ENCODE results near the gene CAMK4.
A peak's percentile ranks its signal among the peaks of the same experiment; 100 is the strongest.

The CAMK4 gene

DNA sequence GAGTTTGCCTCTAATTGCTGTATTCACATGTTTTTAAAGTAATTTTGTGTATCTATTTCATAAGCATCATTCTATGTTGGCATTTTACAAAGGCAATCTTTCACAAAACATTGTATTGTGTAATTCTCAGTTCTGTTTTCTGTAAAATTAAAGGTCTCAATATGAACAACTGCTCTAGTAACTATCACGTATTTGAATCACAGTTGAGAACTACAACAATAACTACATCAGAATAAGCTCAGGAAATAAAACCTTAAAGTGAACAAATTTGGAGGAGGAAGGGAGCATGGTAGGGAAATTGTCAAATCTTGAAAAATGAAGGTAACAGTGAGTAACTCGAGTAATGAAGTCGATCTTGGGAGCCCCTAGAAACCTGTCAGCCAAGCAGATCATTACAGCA lies 22.5 kb upstream of the CAMK4 start:
- Histone ChIP-seq H3K79me2 (ENCODE audit: low read length) (no peaks in the 10 kb centered on the region), H3K9me3 (ENCODE audit: insufficient read depth, low read length) (no peaks in the 10 kb centered on the region), H3K36me3 (replicated peaks; ENCODE audit: low read depth, low read length) (no peaks in the 10 kb centered on the region), H3K4me3 (ENCODE audit: low read length) (peak overlapping the region; percentile 71), H3K9ac (ENCODE audit: low read length) (peak overlapping the region; percentile 28; the same call in 1 of the 2 replicates), H3K4me1 (ENCODE audit: low read length) (peaks cover 31% of the 10 kb centered on the region), H3K27me3 (ENCODE audit: low read depth, low read length) (no peaks in the 10 kb centered on the region), H3K27ac (ENCODE audit: low read length) (peak overlapping the region; percentile 15; the same call in 1 of the 2 replicates), H2AFZ (ENCODE audit: low read depth, low read length) (no peak overlapping the region), H3K4me2 (ENCODE audit: low read length) (peak overlapping the region; percentile 89), H4K20me1 (ENCODE audit: insufficient read depth, low read length) (no peaks in the 10 kb centered on the region)
- no peak for TF ChIP-seq EZH2phosphoT487 (IDR thresholded peaks at IDR 0.05; ENCODE audit: low read depth)
- TF ChIP-seq, protein P1, sequence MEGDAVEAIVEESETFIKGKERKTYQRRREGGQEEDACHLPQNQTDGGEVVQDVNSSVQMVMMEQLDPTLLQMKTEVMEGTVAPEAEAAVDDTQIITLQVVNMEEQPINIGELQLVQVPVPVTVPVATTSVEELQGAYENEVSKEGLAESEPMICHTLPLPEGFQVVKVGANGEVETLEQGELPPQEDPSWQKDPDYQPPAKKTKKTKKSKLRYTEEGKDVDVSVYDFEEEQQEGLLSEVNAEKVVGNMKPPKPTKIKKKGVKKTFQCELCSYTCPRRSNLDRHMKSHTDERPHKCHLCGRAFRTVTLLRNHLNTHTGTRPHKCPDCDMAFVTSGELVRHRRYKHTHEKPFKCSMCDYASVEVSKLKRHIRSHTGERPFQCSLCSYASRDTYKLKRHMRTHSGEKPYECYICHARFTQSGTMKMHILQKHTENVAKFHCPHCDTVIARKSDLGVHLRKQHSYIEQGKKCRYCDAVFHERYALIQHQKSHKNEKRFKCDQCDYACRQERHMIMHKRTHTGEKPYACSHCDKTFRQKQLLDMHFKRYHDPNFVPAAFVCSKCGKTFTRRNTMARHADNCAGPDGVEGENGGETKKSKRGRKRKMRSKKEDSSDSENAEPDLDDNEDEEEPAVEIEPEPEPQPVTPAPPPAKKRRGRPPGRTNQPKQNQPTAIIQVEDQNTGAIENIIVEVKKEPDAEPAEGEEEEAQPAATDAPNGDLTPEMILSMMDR (IDR thresholded peaks at IDR 0.05; ENCODE audit: low read depth, low read length) = no peak

DNA sequence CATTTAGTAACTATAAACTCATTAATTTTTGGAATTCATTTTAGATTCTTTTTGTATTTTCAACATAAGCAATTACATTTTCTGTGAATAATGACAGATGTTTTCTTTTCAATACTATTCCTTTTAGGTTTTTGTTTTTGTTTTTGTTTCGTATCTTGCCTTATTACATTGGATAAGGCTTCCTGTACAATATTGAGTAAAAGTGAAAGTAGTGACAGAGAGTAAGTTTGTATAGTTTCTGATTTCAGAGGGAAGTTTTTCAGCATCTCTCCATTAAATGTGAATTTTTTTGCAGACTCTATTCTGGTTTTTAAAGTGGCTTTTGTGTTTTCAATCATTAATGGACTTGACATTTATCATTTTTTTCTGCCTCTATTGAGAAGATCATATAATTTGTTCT lies 12.8 kb upstream of the CAMK4 start:
- Histone ChIP-seq H3K27ac (ENCODE audit: low read length) (peak overlapping the region; percentile 15; the same call in 1 of the 2 replicates), H2AFZ (ENCODE audit: low read depth, low read length) (no peak overlapping the region), H4K20me1 (ENCODE audit: insufficient read depth, low read length) (no peaks in the 10 kb centered on the region), H3K4me2 (ENCODE audit: low read length) (peak overlapping the region; percentile 36), H3K27me3 (ENCODE audit: low read depth, low read length) (no peaks in the 10 kb centered on the region), H3K9ac (ENCODE audit: low read length) (no peak overlapping the region), H3K36me3 (replicated peaks; ENCODE audit: low read depth, low read length) (no peaks in the 10 kb centered on the region), H3K4me3 (ENCODE audit: low read length) (peak overlapping the region; percentile 5; the same call in 1 of the 2 replicates), H3K9me3 (ENCODE audit: insufficient read depth, low read length) (no peaks in the 10 kb centered on the region), H3K79me2 (ENCODE audit: low read length) (no peaks in the 10 kb centered on the region), H3K4me1 (ENCODE audit: low read length) (peaks cover 26% of the 10 kb centered on the region)
- TF ChIP-seq, protein P1 (IDR thresholded peaks at IDR 0.05; ENCODE audit: low read depth, low read length) = no peak
- TF ChIP-seq EZH2phosphoT487 (IDR thresholded peaks at IDR 0.05; ENCODE audit: low read depth) = no peak

DNA sequence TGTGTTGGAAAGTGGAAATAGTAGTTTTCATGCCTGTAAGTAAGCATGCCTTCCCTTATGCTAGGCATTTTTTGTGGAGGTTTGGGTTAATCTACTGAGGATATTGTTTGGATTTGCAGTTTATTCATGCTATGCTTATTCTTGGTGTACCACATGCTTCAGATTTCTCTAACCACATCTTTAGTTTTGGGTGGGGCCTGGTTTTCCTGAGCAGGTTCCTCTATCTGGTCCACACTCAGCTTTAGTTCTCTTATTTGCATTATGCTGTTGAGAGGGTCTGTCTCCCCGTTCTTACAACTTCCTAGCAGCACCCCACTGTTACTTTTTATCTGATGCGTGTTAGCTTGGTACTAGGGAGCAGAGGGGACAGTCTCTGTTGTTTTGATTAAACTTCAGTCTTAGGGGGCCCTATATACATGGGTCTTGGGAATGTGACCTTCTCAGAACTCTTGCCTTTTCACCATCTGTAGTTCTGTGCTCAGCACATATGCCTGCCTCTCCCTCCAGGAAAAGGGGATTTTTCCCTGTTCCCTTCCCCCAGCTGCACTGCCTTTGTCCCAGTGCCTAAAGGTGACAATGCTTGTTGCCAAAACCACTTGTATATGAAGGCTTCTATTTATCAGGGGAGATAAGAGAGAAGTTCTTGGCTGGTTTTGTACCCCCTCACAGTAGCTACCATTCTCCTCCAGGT lies 10.0 kb upstream of the CAMK4 start:
- TF ChIP-seq, protein P1 (IDR thresholded peaks at IDR 0.05; ENCODE audit: low read depth, low read length) = no peak
- TF ChIP-seq EZH2phosphoT487 (IDR thresholded peaks at IDR 0.05; ENCODE audit: low read depth) = no peak
- Histone ChIP-seq H3K4me1 (ENCODE audit: low read length) (peaks cover 26% of the 10 kb centered on the region), H3K27me3 (ENCODE audit: low read depth, low read length) (no peaks in the 10 kb centered on the region), H2AFZ (ENCODE audit: low read depth, low read length) (no peak overlapping the region), H3K4me2 (ENCODE audit: low read length) (no peak overlapping the region), H4K20me1 (ENCODE audit: insufficient read depth, low read length) (no peaks in the 10 kb centered on the region), H3K9me3 (ENCODE audit: insufficient read depth, low read length) (no peaks in the 10 kb centered on the region), H3K9ac (ENCODE audit: low read length) (no peak overlapping the region), H3K36me3 (replicated peaks; ENCODE audit: low read depth, low read length) (no peaks in the 10 kb centered on the region), H3K4me3 (ENCODE audit: low read length) (no peak overlapping the region), H3K27ac (ENCODE audit: low read length) (no peak overlapping the region), H3K79me2 (ENCODE audit: low read length) (no peaks in the 10 kb centered on the region)

DNA sequence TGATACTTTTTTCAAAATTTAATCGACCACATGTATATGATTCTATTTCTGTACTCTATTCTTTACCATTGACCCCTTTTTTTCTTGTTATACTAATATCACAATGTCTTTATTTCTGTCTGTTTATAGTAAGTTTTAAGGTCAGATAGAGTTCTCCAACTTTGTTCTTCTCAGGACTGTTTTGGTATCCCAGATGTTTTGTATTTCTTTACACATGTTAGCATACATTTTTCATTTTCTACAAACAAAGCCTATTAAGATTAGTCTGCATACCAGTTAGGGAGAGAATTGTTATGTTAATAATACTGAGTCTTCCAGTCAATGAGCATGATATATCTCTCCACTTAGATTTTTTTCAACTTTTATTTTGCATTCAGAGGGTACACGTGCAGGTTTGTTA lies 8.2 kb upstream of the CAMK4 start:
- no peak overlapping the region for H3K4me2 ChIP-seq (ENCODE audit: low read length)
- H3K4me1 ChIP-seq (ENCODE audit: low read length) = peaks cover 18% of the 10 kb centered on the region
- H2AFZ ChIP-seq (ENCODE audit: low read depth, low read length) = no peak overlapping the region
- H3K79me2 ChIP-seq (ENCODE audit: low read length) = no peaks in the 10 kb centered on the region
- H3K4me3 ChIP-seq (ENCODE audit: low read length) = no peak overlapping the region
- TF ChIP-seq EZH2phosphoT487 (IDR thresholded peaks at IDR 0.05; ENCODE audit: low read depth) = no peak
- TF ChIP-seq, protein P1 (IDR thresholded peaks at IDR 0.05; ENCODE audit: low read depth, low read length) = no peak
- no peak overlapping the region for H3K27ac ChIP-seq (ENCODE audit: low read length)
- H4K20me1 ChIP-seq (ENCODE audit: insufficient read depth, low read length) = no peaks in the 10 kb centered on the region
- no peak overlapping the region for H3K9ac ChIP-seq (ENCODE audit: low read length)
- H3K9me3 ChIP-seq (ENCODE audit: insufficient read depth, low read length) = no peaks in the 10 kb centered on the region
- H3K36me3 ChIP-seq (replicated peaks; ENCODE audit: low read depth, low read length) = no peaks in the 10 kb centered on the region
- no peaks in the 10 kb centered on the region for H3K27me3 ChIP-seq (ENCODE audit: low read depth, low read length)

Measured in OCI-LY3 (cell line).